ENCODE measurements around the gene PIGL. TPM values are rescaled to one million over a fixed set of nuclear protein-coding genes. Genes with fewer than 3 reads are reported as not detected.
"Not testable (repeated sequence)": the region's sequence is repeated elsewhere in the genome, so short reads cannot be mapped to it uniquely, and the experiment has no call there.

PIGL gene
- total RNA-seq, 2 donors from 2014 or later, result 41.1 to 57.0 TPM

GRCh38 chr17:16288860-16289571 lies 72.0 kb downstream of the PIGL start:
- H3K36me3 Mint-ChIP-seq (ENCODE audit: low read depth), result peaks cover 17% of the 10 kb centered on the region
- Histone ChIP-seq H3K27me3 (ENCODE audit: control insufficient read depth, insufficient read depth, low read length, poor library complexity, severe bottlenecking) (no peaks in the 10 kb centered on the region), H3K27ac (ENCODE audit: low read depth, low read length) (no peak overlapping the region), H3K4me3 (ENCODE audit: low read length) (peak overlapping the region; percentile 12), H3K36me3 (ENCODE audit: control insufficient read depth, insufficient read depth, low read length) (no peaks in the 10 kb centered on the region), H3K4me1 (ENCODE audit: control insufficient read depth, insufficient read depth, low read length) (peaks cover 20% of the 10 kb centered on the region), H3K9me3 (ENCODE audit: control insufficient read depth, low read length) (no peaks in the 10 kb centered on the region), H3K9ac (ENCODE audit: extremely low read depth, low read length, poor library complexity, severe bottlenecking) (no peak overlapping the region)
- H3K4me3 Mint-ChIP-seq, result no peak overlapping the region
- peaks cover 22% of the 10 kb centered on the region for H3K4me1 Mint-ChIP-seq
- TF ChIP-seq CTCF (conservative IDR thresholded peaks at IDR 0.05), result no peak
- H3K27me3 Mint-ChIP-seq (ENCODE audit: insufficient read depth), result peaks cover 5% of the 10 kb centered on the region
- no peak for DNase-seq
- 81 to 91% methylated on average over 5 of the region's 5 CpGs for WGBS, 2 experiments (ENCODE audit: insufficient coverage in 1 of 2, insufficient read length in 1 of 2)
- no peak overlapping the region for H3K27ac Mint-ChIP-seq
- no peaks in the 10 kb centered on the region for H3K9me3 Mint-ChIP-seq

GRCh38 chr17:16293931-16294330 lies 76.9 kb downstream of the PIGL start:
- H3K9me3 ChIP-seq (ENCODE audit: control insufficient read depth, low read length), result no peaks in the 10 kb centered on the region
- no peak overlapping the region for H3K4me3 ChIP-seq (ENCODE audit: low read length)
- peaks cover 2% of the 10 kb centered on the region for H3K36me3 Mint-ChIP-seq (ENCODE audit: low read depth)
- H3K9ac ChIP-seq (ENCODE audit: extremely low read depth, low read length, poor library complexity, severe bottlenecking), result no peak overlapping the region
- H3K27me3 Mint-ChIP-seq (ENCODE audit: insufficient read depth), result no peaks in the 10 kb centered on the region
- no peak overlapping the region for H3K4me3 Mint-ChIP-seq
- H3K27ac ChIP-seq (ENCODE audit: low read depth, low read length), result no peak overlapping the region
- no peak for DNase-seq
- no peak for TF ChIP-seq CTCF (conservative IDR thresholded peaks at IDR 0.05)
- H3K4me1 Mint-ChIP-seq, result peaks cover 22% of the 10 kb centered on the region
- no peaks in the 10 kb centered on the region for H3K27me3 ChIP-seq (ENCODE audit: control insufficient read depth, insufficient read depth, low read length, poor library complexity, severe bottlenecking)
- no peaks in the 10 kb centered on the region for H3K36me3 ChIP-seq (ENCODE audit: control insufficient read depth, insufficient read depth, low read length)
- H3K9me3 Mint-ChIP-seq, result no peaks in the 10 kb centered on the region
- no peak overlapping the region for H3K27ac Mint-ChIP-seq
- peaks cover 17% of the 10 kb centered on the region for H3K4me1 ChIP-seq (ENCODE audit: control insufficient read depth, insufficient read depth, low read length)
- WGBS, 2 experiments (ENCODE audit: insufficient coverage in 1 of 2, insufficient read length in 1 of 2), result 85 to 100% methylated on average over 2 to 3 of the region's 3 CpGs

- Histone ChIP-seq H3K9ac (ENCODE audit: extremely low read depth, low read length, poor library complexity, severe bottlenecking) (no peak overlapping the region), H3K4me3 (ENCODE audit: low read length) (no peak overlapping the region), H3K36me3 (ENCODE audit: control insufficient read depth, insufficient read depth, low read length) (no peaks in the 10 kb centered on the region), H3K9me3 (ENCODE audit: control insufficient read depth, low read length) (no peaks in the 10 kb centered on the region), H3K4me1 (ENCODE audit: control insufficient read depth, insufficient read depth, low read length) (peaks cover 12% of the 10 kb centered on the region), H3K27ac (ENCODE audit: low read depth, low read length) (no peak overlapping the region), H3K27me3 (ENCODE audit: control insufficient read depth, insufficient read depth, low read length, poor library complexity, severe bottlenecking) (no peaks in the 10 kb centered on the region)
- Mint-ChIP-seq H3K4me3 (no peak overlapping the region), H3K9me3 (no peaks in the 10 kb centered on the region), H3K27ac (no peak overlapping the region), H3K27me3 (ENCODE audit: insufficient read depth) (no peaks in the 10 kb centered on the region), H3K4me1 (peaks cover 18% of the 10 kb centered on the region), H3K36me3 (ENCODE audit: low read depth) (peaks cover 2% of the 10 kb centered on the region)
- WGBS, 2 experiments (ENCODE audit: insufficient coverage in 1 of 2, insufficient read length in 1 of 2), result 88 to 100% methylated on average over 2 of the region's 2 CpGs
- DNase-seq, result no peak
- peak; percentile 47 for TF ChIP-seq CTCF (conservative IDR thresholded peaks at IDR 0.05)
Measured at GRCh38 chr17:16294560-16294959, 77.5 kb downstream of the PIGL start.

GRCh38 chr17:16296072-16296471 lies 79.1 kb downstream of the PIGL start:
- WGBS, 2 experiments (ENCODE audit: insufficient coverage in 1 of 2, insufficient read length in 1 of 2), result 83 to 96% methylated on average over 1 to 3 of the region's 3 CpGs
- H3K4me1 Mint-ChIP-seq, result peaks cover 24% of the 10 kb centered on the region
- not testable (repeated sequence) for H3K36me3 Mint-ChIP-seq (ENCODE audit: low read depth); H3K27me3 Mint-ChIP-seq (ENCODE audit: insufficient read depth); H3K27ac ChIP-seq (ENCODE audit: low read depth, low read length); H3K9me3 Mint-ChIP-seq; H3K4me3 ChIP-seq (ENCODE audit: low read length); H3K36me3 ChIP-seq (ENCODE audit: control insufficient read depth, insufficient read depth, low read length); H3K4me3 Mint-ChIP-seq; H3K27me3 ChIP-seq (ENCODE audit: control insufficient read depth, insufficient read depth, low read length, poor library complexity, severe bottlenecking); H3K27ac Mint-ChIP-seq; H3K9me3 ChIP-seq (ENCODE audit: control insufficient read depth, low read length); DNase-seq; H3K9ac ChIP-seq (ENCODE audit: extremely low read depth, low read length, poor library complexity, severe bottlenecking)
- H3K4me1 ChIP-seq (ENCODE audit: control insufficient read depth, insufficient read depth, low read length), result peaks cover 15% of the 10 kb centered on the region

All from endodermal cell (in vitro differentiated cells).